Measurements from ENCODE around the gene MMP23B. TPM values are rescaled to one million over a fixed set of nuclear protein-coding genes. Genes with fewer than 3 reads are reported as not detected.

The MMP23B gene
- total RNA-seq (2021; fragmentation: NEBNext Ultra II Directional; extraction: Animal tissue kit (Norgen Biotek cat#: 25700)): 14.6 and 19.1 TPM in 2 replicates
- polyA plus RNA-seq (2011; rRNA removed): 9.2 and 20.8 TPM in 2 replicates
- 11.5 TPM for polyA plus RNA-seq (2011; cell fraction: cytosol; rRNA removed)
- polyA plus RNA-seq (2011; cell fraction: nucleus; rRNA removed): 90.3 TPM
- polyA plus RNA-seq (2012, experiment 1 of 2): 6.7 to 13.3 TPM (median 10.3 TPM) in 4 replicates
- polyA plus RNA-seq (2012, experiment 2 of 2): 4.8 TPM
- polyA plus RNA-seq (2013, experiment 1 of 2): 33.4 TPM
- 31.6 TPM for polyA plus RNA-seq (2013, experiment 2 of 2)
- 0.76 TPM in 1 of 2 replicates, not detected in the other for polyA minus RNA-seq (2011; rRNA and poly(A)+ RNA removed)
- polyA minus RNA-seq (2011; cell fraction: cytosol; rRNA and poly(A)+ RNA removed): 5.1 TPM
- polyA minus RNA-seq (2011; cell fraction: nucleus; rRNA and poly(A)+ RNA removed): 14.7 TPM
- long read RNA-seq, experiment 1, partial matches to known transcripts: 0 of 2 reads
- long read RNA-seq, experiment 1, other reads (novel, unspliced or antisense): 0 of 2 reads
- long read RNA-seq, experiment 2: 0 reads

DNA sequence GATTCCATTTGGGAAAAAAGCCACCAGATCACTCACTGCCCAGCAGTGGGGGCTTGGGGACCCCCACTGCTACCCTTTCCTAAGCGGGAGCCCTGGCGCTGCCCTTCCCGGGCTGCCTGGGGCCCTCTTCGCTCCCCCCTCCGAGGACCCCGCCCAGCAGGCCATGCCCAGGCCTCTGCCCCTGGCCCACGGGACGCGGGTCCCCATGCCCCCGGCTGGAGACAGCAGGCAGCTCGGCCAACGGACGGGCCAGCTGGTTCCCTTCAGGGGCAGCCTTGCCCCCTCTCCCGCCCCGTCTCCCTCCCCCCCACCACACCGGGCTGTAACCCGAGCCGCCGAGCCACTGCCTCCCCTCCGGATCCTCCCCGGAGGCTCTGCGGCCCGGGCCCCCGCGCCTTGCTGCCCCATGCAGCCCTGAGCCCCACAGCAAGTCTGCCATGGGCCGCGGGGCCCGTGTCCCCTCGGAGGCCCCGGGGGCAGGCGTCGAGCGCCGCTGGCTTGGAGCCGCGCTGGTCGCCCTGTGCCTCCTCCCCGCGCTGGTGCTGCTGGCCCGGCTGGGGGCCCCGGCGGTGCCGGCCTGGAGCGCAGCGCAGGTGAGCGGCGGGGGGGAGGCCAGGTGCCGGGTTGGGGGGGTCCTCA is at the start of gene MMP23B:
TSS of gene MMP23B (plus strand) at position 392 of the 639 bp plus-strand sequence. CDS start at position 438, 46 bp downstream.
- Histone ChIP-seq H3K9ac (replicated peaks in 1 of 4; ENCODE audit: extremely low read depth in 1 of 4, low read depth in 3 of 4, low read length in 3 of 4) (no peak within 1 kb of the TSS), H2BK20ac (ENCODE audit: low read length) (no peak within 1 kb of the TSS), H3K23ac (ENCODE audit: insufficient read length) (no peak within 1 kb of the TSS), H3K4me3 (ENCODE audit: extremely low read depth in 1 of 4, insufficient read depth in 2 of 4, low read depth in 3 of 4, low read length in 4 of 4) (peak within 1 kb of the TSS; percentile 14 to 70 (median 34); a peak in 7 of 8 replicates), H3K4me2 (ENCODE audit: insufficient read depth in 1 of 2, low read depth in 2 of 2, low read length in 2 of 2) (peak within 1 kb of the TSS; percentile 49 to 71), H4K91ac (replicated peaks; ENCODE audit: insufficient read length, low read length) (no peak within 1 kb of the TSS), H3K27me3 (replicated peaks in 1 of 4; ENCODE audit: control insufficient read depth in 3 of 4, extremely low read depth in 1 of 4, insufficient read depth in 3 of 4, low read length in 3 of 4) (peaks cover 8 to 23% (median 14%) of the 10 kb centered on the region in 4 experiments; a peak in 6 of 7 replicates), H3K18ac (ENCODE audit: extremely low read depth, low read length) (no peak within 1 kb of the TSS; the same call in 1 of the 2 replicates), H2AFZ (ENCODE audit: low read length) (no peak within 1 kb of the TSS), H3K14ac (ENCODE audit: insufficient read length) (no peak within 1 kb of the TSS), H4K8ac (ENCODE audit: extremely low read depth, insufficient read depth, low read length) (peak within 1 kb of the TSS; percentile 51; the same call in 1 of the 2 replicates), H2BK120ac (replicated peaks; ENCODE audit: low read depth, low read length) (no peak within 1 kb of the TSS), H4K5ac (ENCODE audit: insufficient read length, low read depth, low read length) (no peak within 1 kb of the TSS), H4K20me1 (replicated peaks in 1 of 2; ENCODE audit: control insufficient read depth in 1 of 2, insufficient read depth in 2 of 2, low read length in 2 of 2) (peaks cover 0 to 7% of the 10 kb centered on the region in 2 experiments), H3K9me3 (ENCODE audit: insufficient read depth in 2 of 2, low read depth in 1 of 2, low read length in 1 of 2) (no peaks in the 10 kb centered on the region), H3K36me3 (ENCODE audit: control insufficient read depth in 2 of 4, insufficient read depth in 4 of 4, low read length in 3 of 4) (peaks cover 0 to 6% (median 3%) of the 10 kb centered on the region in 4 experiments; a peak in 5 of 8 replicates), H3K56ac (replicated peaks; ENCODE audit: insufficient read length, low read depth, low read length) (no peak within 1 kb of the TSS), H2AK5ac (ENCODE audit: low read depth, low read length) (no peak within 1 kb of the TSS), H2BK5ac (ENCODE audit: low read depth, low read length) (no peak within 1 kb of the TSS), H3K79me1 (ENCODE audit: low read depth, low read length) (no peaks in the 10 kb centered on the region), H3K23me2 (ENCODE audit: low read depth, low read length) (peaks cover 9% of the 10 kb centered on the region; the same call in 1 of the 2 replicates), H2BK15ac (ENCODE audit: low read length) (no peak within 1 kb of the TSS), H3K4ac (replicated peaks; ENCODE audit: insufficient read length, low read depth, low read length) (no peak within 1 kb of the TSS), H3K4me1 (replicated peaks in 1 of 4; ENCODE audit: control insufficient read depth in 3 of 4, insufficient read depth in 4 of 4, low read length in 3 of 4) (peaks cover 0 to 6% (median 2%) of the 10 kb centered on the region in 4 experiments; a peak in 4 of 7 replicates), H3K27ac (ENCODE audit: low read depth, low read length) (no peak within 1 kb of the TSS), H3K79me2 (ENCODE audit: control insufficient read depth in 1 of 2, insufficient read depth in 2 of 2, low read length in 2 of 2) (no peaks in the 10 kb centered on the region), H2BK12ac (ENCODE audit: low read depth, low read length) (no peak within 1 kb of the TSS)
- CTCF ChIA-PET (ENCODE audit: partially characterized antibody): interaction anchor here (0.5 kb wide), 1 partner anchor 21 kb away, joined by 3 read pairs; no protein-coding TSS in a partner anchor
- DNase-seq (ENCODE audit: low read depth in 1 of 2, low spot score in 2 of 2) (peak in 1 of 2 experiments; percentile 71), FAIRE-seq (no peak)
- POLR2A ChIA-PET (ENCODE audit: partially characterized antibody): interaction anchor here (1.1 to 4.4 kb wide), 2 partner anchors 16 to 92 kb away, joined by 3 to 34 read pairs; partner anchors contain the start of gene MIB2
- TF ChIP-seq SIX5 (IDR thresholded peaks at IDR 0.05; ENCODE audit: low read depth, low read length): no peak
- TF ChIP-seq SIN3A (conservative IDR thresholded peaks at IDR 0.05 in 1 of 2, IDR thresholded peaks at IDR 0.05 in 1 of 2; ENCODE audit: low read depth in 1 of 2, low read length in 2 of 2): 0 out of 4 replicates have a peak, but pooled peaks of 1 of the 2 experiments have one; percentile 37
- 2% methylated on average over 15 of the region's 48 CpGs; no CpG with 5 or more reads in 1 of the 2 experiments for WGBS, 2 experiments (ENCODE audit: extremely low coverage in 1 of 2, insufficient coverage in 1 of 2, insufficient read length in 1 of 2, insufficient replicate concordance in 2 of 2, low coverage in 1 of 2, low lambda C conversion rate in 2 of 2, missing lambda C conversion rate in 1 of 2)
